ENCODE results near the gene KAT5. TPM values are rescaled to one million over a fixed set of nuclear protein-coding genes. Genes with fewer than 3 reads are reported as not detected.

Gene KAT5
- total and polyA plus RNA-seq, 2 of the 13 experiments (the other 11 are each of a cell fraction or from before 2014, with no cell fraction given) = 35.2 to 48.3 TPM

GRCh38 chr11:65716302-65716701 is 4.2 kb downstream of the KAT5 start:
- H2AFZ ChIP-seq (ENCODE audit: low read length) = no peak overlapping the region
- 89% methylated on average over 6 of the region's 7 CpGs for WGBS (ENCODE audit: low lambda C conversion rate)
- H3K9me3 ChIP-seq (ENCODE audit: low read length) = no peaks in the 10 kb centered on the region
- no peaks in the 10 kb centered on the region; a peak in 1 of 5 replicates for H3K27me3 ChIP-seq (ENCODE audit: control insufficient read depth in 1 of 2, insufficient read depth in 2 of 2, low read length in 2 of 2)
- POLR2A ChIA-PET = interaction anchor here (0.8 kb wide), 1 partner anchor 26 kb away, joined by 3 read pairs; no protein-coding TSS in a partner anchor
- no peak for DNase-seq (ENCODE audit: low spot score)
- no peak for FAIRE-seq
- intact Hi-C loops (cut with micrococcal nuclease; ENCODE audit: unreplicated experiment) = no loop called here
- H3K36me3 ChIP-seq (replicated peaks in 1 of 2; ENCODE audit: control insufficient read depth in 1 of 2, insufficient read depth in 2 of 2, low read length in 2 of 2) = peaks cover 29 to 60% of the 10 kb centered on the region in 2 experiments
- H3K9ac ChIP-seq (ENCODE audit: insufficient read depth, low read depth, low read length) = no peak overlapping the region
- TF ChIP-seq MAX (IDR thresholded peaks at IDR 0.05) (no peak), POLR2AphosphoS5 (IDR thresholded peaks at IDR 0.05; ENCODE audit: low read depth, low read length) (0 out of 2 replicates have a peak, but pooled peaks have one; percentile 7), MIXL1 (CRISPR knock-in tag; IDR thresholded peaks at IDR 0.05) (no peak), ZNF142 (CRISPR knock-in tag; IDR thresholded peaks at IDR 0.05) (no peak), ZSCAN25 (CRISPR knock-in tag; IDR thresholded peaks at IDR 0.05) (no peak), RBM22 (optimal IDR thresholded peaks at IDR 0.05; ENCODE audit: low read length) (peak; percentile 50)
- H3K4me2 ChIP-seq (ENCODE audit: low read depth, low read length) = no peak overlapping the region
- H3K27ac ChIP-seq (ENCODE audit: extremely low read length, insufficient read depth, low read length) = no peak overlapping the region
- no peak overlapping the region for H3K4me3 ChIP-seq (replicated peaks in 1 of 3; ENCODE audit: insufficient read depth in 1 of 3, low read depth in 2 of 3, low read length in 3 of 3)
- H4K20me1 ChIP-seq (ENCODE audit: insufficient read depth, low read length) = peaks cover 8% of the 10 kb centered on the region
- CTCF ChIA-PET (ENCODE audit: low intra/inter-chr PET ratio, low total read pairs) = no interaction called here
- H3K79me2 ChIP-seq (ENCODE audit: insufficient read depth, low read length) = peaks cover 18% of the 10 kb centered on the region
- no peak for ATAC-seq
- H3K4me1 ChIP-seq (ENCODE audit: insufficient read depth, low read length) = peaks cover 39% of the 10 kb centered on the region
- BruUV-seq (replicated peaks) = no TSS peak
- in situ Hi-C loops (cut with HindIII; ENCODE audit: extremely low pct_ligation_motif_present, low pct_unique_long_range_greater_than_20kb) = loop anchor here (10.0 kb wide), 2 partner anchors 98 to 268 kb away; no protein-coding TSS in a partner anchor
